BE2C (cell line): ENCODE results near the gene PDCD5.

Source experiments
- DNase-seq: peaks from one replicate; pipeline ENCODE4 v3.0.0-alpha.2; 2020
- H3K27me3 ChIP-seq: fragments of 250-450 bp; sonication (Bioruptor Pico); 2 replicates; pipeline ENCODE4 v1.5.1; 2020; ENCODE audit warnings: mild to moderate bottlenecking
- H3K36me3 ChIP-seq: fragments of 250-450 bp; sonication (Bioruptor Pico); 2 replicates; pipeline ENCODE4 v1.5.1; 2020; ENCODE audit warnings: mild to moderate bottlenecking
- H3K4me1 ChIP-seq: fragments of 250-450 bp; sonication (Bioruptor Pico); 2 replicates; pipeline ENCODE4 v1.5.1; 2020
- H3K4me3 ChIP-seq: 2 replicates; pipeline ENCODE4 v1.5.1; 2011; ENCODE audit warnings: low read depth, low read length
- H3K9me3 ChIP-seq: fragments of 250-450 bp; sonication (Bioruptor Pico); 2 replicates; pipeline ENCODE4 v1.5.1; 2020
- TF ChIP-seq, protein P1 (sequence below): IDR thresholded peaks from 2 replicates; pipeline ENCODE4 v1.5.1; 2012; ENCODE audit warnings: mild to moderate bottlenecking, low read depth, low read length

PDCD5 gene

GRCh38 chr19:32631381-32631780 is 50.4 kb downstream of the PDCD5 start:
- TF ChIP-seq, protein P1, sequence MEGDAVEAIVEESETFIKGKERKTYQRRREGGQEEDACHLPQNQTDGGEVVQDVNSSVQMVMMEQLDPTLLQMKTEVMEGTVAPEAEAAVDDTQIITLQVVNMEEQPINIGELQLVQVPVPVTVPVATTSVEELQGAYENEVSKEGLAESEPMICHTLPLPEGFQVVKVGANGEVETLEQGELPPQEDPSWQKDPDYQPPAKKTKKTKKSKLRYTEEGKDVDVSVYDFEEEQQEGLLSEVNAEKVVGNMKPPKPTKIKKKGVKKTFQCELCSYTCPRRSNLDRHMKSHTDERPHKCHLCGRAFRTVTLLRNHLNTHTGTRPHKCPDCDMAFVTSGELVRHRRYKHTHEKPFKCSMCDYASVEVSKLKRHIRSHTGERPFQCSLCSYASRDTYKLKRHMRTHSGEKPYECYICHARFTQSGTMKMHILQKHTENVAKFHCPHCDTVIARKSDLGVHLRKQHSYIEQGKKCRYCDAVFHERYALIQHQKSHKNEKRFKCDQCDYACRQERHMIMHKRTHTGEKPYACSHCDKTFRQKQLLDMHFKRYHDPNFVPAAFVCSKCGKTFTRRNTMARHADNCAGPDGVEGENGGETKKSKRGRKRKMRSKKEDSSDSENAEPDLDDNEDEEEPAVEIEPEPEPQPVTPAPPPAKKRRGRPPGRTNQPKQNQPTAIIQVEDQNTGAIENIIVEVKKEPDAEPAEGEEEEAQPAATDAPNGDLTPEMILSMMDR = peak; percentile 27
- H3K27me3 ChIP-seq = no peaks in the 10 kb centered on the region
- peaks cover 11% of the 10 kb centered on the region; the same call in 1 of the 2 replicates for H3K36me3 ChIP-seq
- no peak for DNase-seq
- peaks cover 13% of the 10 kb centered on the region for H3K4me1 ChIP-seq
- H3K4me3 ChIP-seq = no peak overlapping the region
- H3K9me3 ChIP-seq = no peaks in the 10 kb centered on the region
